Loucy (cell line): ENCODE results near the gene CATSPERD.

Experiments
- CTCF ChIP-seq: fragments of 200-600 bp; sonication (generic); conservative IDR thresholded peaks from 2 replicates; pipeline ENCODE4 v1.5.1; 2014; ENCODE audit warnings: mild to moderate bottlenecking, antibody characterized with exemption, low read length
- EZH2phosphoT487 ChIP-seq: fragments of 200-600 bp; IDR thresholded peaks from 2 replicates; pipeline ENCODE4 v1.6.1; 2018; ENCODE audit warnings: antibody characterized with exemption, mild to moderate bottlenecking, moderate library complexity, borderline replicate concordance

GRCh38 chr19:5790559-5791520 is 70.4 kb downstream of the CATSPERD start, which contains the start of gene DUS3L:
- TF ChIP-seq CTCF: no peak
- no peak for TF ChIP-seq EZH2phosphoT487
